OCI-LY1 (cell line): ENCODE measurements around the gene AJM1.

Experiments
- H2AFZ ChIP-seq: fragments of 200-600 bp; sonication (generic), shearing (Covaris generic); 2 replicates; pipeline ENCODE4 v1.6.0; 2014; ENCODE audit warnings: antibody characterized with exemption, mild to moderate bottlenecking, low read length
- H3F3A ChIP-seq: fragments of 200-600 bp; sonication (generic), shearing (Covaris generic); 2 replicates; pipeline ENCODE4 v1.6.0; 2014; ENCODE audit warnings: mild to moderate bottlenecking, antibody characterized with exemption, low read length, moderate library complexity; ENCODE audit not compliant: insufficient read depth
- H3K27ac ChIP-seq: fragments of 200-600 bp; sonication (generic); 2 replicates; pipeline ENCODE4 v1.5.1; 2014; ENCODE audit warnings: low read length, mixed run types, mild to moderate bottlenecking, low read depth; ENCODE audit not compliant: poor library complexity, severe bottlenecking
- H3K27me3 ChIP-seq: fragments of 200-600 bp; sonication (generic); 2 replicates; pipeline ENCODE4 v1.6.0; 2014; ENCODE audit warnings: antibody characterized with exemption, mild to moderate bottlenecking, low read length, moderate library complexity; ENCODE audit not compliant: insufficient read depth
- H3K36me3 ChIP-seq: fragments of 200-600 bp; sonication (generic); 2 replicates; pipeline ENCODE4 v1.6.1; 2014; ENCODE audit warnings: mild to moderate bottlenecking, antibody characterized with exemption, low read length, moderate library complexity, mixed read lengths; ENCODE audit not compliant: insufficient read depth
- H3K4me1 ChIP-seq: fragments of 200-600 bp; sonication (generic); 2 replicates; pipeline ENCODE4 v1.5.1; 2014; ENCODE audit warnings: mild to moderate bottlenecking, low read length, moderate library complexity; ENCODE audit not compliant: insufficient read depth, severe bottlenecking
- H3K4me2 ChIP-seq: fragments of 200-600 bp; sonication (generic), shearing (Covaris generic); 2 replicates; pipeline ENCODE4 v1.6.1; 2014; ENCODE audit warnings: low read length
- H3K4me3 ChIP-seq: fragments of 200-600 bp; sonication (generic); 2 replicates; pipeline ENCODE4 v1.5.1; 2014; ENCODE audit warnings: low read length, low read depth, mild to moderate bottlenecking, mixed read lengths; ENCODE audit not compliant: poor library complexity, severe bottlenecking
- H3K79me2 ChIP-seq: fragments of 200-600 bp; shearing (Covaris generic); 2 replicates; pipeline ENCODE4 v1.6.1; 2016; ENCODE audit warnings: mixed run types, low read length, mixed read lengths; ENCODE audit not compliant: insufficient read depth
- H3K9ac ChIP-seq: fragments of 200-600 bp; sonication (generic), shearing (Covaris generic); 2 replicates; pipeline ENCODE4 v1.6.1; 2014; ENCODE audit warnings: mild to moderate bottlenecking, low read length, mixed read lengths
- H3K9me2 ChIP-seq: fragments of 200-600 bp; sonication (generic), shearing (Covaris generic); 2 replicates; pipeline ENCODE4 v1.6.1; 2014; ENCODE audit warnings: low read depth, mild to moderate bottlenecking, low read length, mixed read lengths
- H3K9me3 ChIP-seq: fragments of 200-600 bp; shearing (Covaris generic); 2 replicates; pipeline ENCODE4 v1.6.1; 2014; ENCODE audit warnings: low read length, mixed read lengths
- H4K20me1 ChIP-seq: fragments of 200-600 bp; sonication (generic), shearing (Covaris generic); 2 replicates; pipeline ENCODE4 v1.6.0; 2016; ENCODE audit warnings: mild to moderate bottlenecking, low read length; ENCODE audit not compliant: insufficient read depth
- CTCF ChIP-seq: fragments of 200-600 bp; sonication (generic), shearing (Covaris generic); IDR thresholded peaks from 2 replicates; pipeline ENCODE4 v1.5.1; 2017; ENCODE audit warnings: mild to moderate bottlenecking, antibody characterized with exemption, low read length, moderate library complexity, mixed read lengths
- EZH2 ChIP-seq: fragments of 200-600 bp; sonication (generic), shearing (Covaris generic); IDR thresholded peaks from 2 replicates; pipeline ENCODE4 v1.8.0; 2017; ENCODE audit warnings: borderline replicate concordance, mixed run types, mild to moderate bottlenecking, antibody characterized with exemption, low read length, moderate library complexity, mixed read lengths

The AJM1 gene

DNA sequence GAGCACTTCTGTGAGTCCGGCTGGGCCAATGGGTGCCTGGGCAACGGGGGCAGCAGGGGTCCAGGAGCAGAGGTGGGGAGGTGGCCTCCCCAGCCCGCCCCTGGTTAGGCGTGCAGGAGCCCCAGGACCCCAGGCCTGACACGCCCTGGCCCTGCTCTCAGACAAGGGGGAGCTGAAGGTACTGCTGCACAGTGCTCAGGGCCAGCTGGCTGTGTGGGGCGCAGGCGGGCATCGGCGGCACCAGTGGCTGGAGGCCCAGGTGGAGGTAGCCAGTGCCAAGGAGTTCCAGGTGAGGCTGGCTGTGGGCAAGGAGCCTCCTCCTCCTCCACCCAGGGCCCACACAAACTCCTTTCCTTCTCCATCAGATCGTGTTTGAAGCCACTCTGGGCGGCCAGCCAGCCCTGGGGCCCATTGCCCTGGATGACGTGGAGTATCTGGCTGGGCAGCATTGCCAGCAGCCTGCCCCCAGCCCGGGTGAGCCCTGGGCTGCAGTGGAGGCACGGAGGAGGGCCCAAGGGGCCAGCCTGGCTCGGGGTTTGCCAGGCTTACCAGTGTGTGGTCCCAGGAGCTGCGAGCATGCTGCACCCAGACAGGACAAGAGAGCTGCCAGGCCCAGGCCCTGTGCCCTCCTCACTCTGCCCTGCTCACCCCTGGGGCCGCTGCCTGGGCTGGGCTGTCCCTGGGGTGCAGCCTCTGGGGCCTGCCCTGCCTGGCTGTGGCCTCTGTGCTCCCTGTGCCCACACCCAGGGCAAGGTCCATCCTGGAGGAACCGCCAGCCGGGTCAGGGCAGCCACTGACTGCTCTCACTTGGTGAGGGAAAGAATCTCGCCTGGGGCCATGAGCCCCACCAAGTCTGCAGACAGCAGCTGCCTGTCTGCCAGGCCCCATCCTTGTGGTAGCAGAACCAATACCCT, 16.8 kb downstream of the AJM1 start:
- Histone ChIP-seq H3K79me2 (no peaks in the 10 kb centered on the region), H3K9ac (no peak overlapping the region), H3F3A (no peaks in the 10 kb centered on the region), H3K27me3 (no peaks in the 10 kb centered on the region), H3K4me2 (no peak overlapping the region), H3K36me3 (peaks cover 37% of the 10 kb centered on the region), H3K9me2 (no peaks in the 10 kb centered on the region), H3K4me3 (no peak overlapping the region), H2AFZ (no peak overlapping the region), H3K4me1 (no peaks in the 10 kb centered on the region), H3K9me3 (no peaks in the 10 kb centered on the region), H4K20me1 (no peaks in the 10 kb centered on the region), H3K27ac (no peak overlapping the region)
- TF ChIP-seq CTCF = no peak
- TF ChIP-seq EZH2 = no peak

- H3K4me2 ChIP-seq = no peak overlapping the region
- H3K9ac ChIP-seq = no peak overlapping the region
- no peaks in the 10 kb centered on the region for H3F3A ChIP-seq
- H3K36me3 ChIP-seq = peaks cover 40% of the 10 kb centered on the region
- no peaks in the 10 kb centered on the region for H3K79me2 ChIP-seq
- H4K20me1 ChIP-seq = no peaks in the 10 kb centered on the region
- no peaks in the 10 kb centered on the region for H3K9me2 ChIP-seq
- no peak overlapping the region for H3K4me3 ChIP-seq
- H3K27me3 ChIP-seq = no peaks in the 10 kb centered on the region
- no peak overlapping the region for H2AFZ ChIP-seq
- TF ChIP-seq CTCF = no peak
- TF ChIP-seq EZH2 = no peak
- H3K27ac ChIP-seq = no peak overlapping the region
- peaks cover 8% of the 10 kb centered on the region for H3K4me1 ChIP-seq
- H3K9me3 ChIP-seq = no peaks in the 10 kb centered on the region
These were observed 18.3 kb downstream of the AJM1 start for GRCh38 chr9:136860529-136860928.

- no peak overlapping the region for H3K4me3 ChIP-seq
- H4K20me1 ChIP-seq = no peaks in the 10 kb centered on the region
- no peak overlapping the region for H3K27ac ChIP-seq
- no peak overlapping the region for H3K9ac ChIP-seq
- peaks cover 40% of the 10 kb centered on the region for H3K36me3 ChIP-seq
- no peaks in the 10 kb centered on the region for H3K79me2 ChIP-seq
- no peaks in the 10 kb centered on the region for H3K9me2 ChIP-seq
- no peaks in the 10 kb centered on the region for H3F3A ChIP-seq
- TF ChIP-seq EZH2 = no peak
- TF ChIP-seq CTCF = no peak
- H2AFZ ChIP-seq = no peak overlapping the region
- H3K4me2 ChIP-seq = no peak overlapping the region
- no peaks in the 10 kb centered on the region for H3K9me3 ChIP-seq
- H3K27me3 ChIP-seq = no peaks in the 10 kb centered on the region
- H3K4me1 ChIP-seq = peaks cover 8% of the 10 kb centered on the region
These were observed 18.9 kb downstream of the AJM1 start for GRCh38 chr9:136860933-136861873.
